HCT116 (cell line): ENCODE measurements around the gene XPC.

Experiments
- EZH2 ChIP-seq: fragments of 200-600 bp; sonication (generic); IDR thresholded peaks from 2 replicates; pipeline ENCODE4 v1.6.1; 2017; ENCODE audit warnings: antibody characterized with exemption, mixed run types
- EZH2phosphoT487 ChIP-seq: fragments of 200-600 bp; IDR thresholded peaks from 2 replicates; pipeline ENCODE4 v1.6.1; 2018; ENCODE audit warnings: antibody characterized with exemption, borderline replicate concordance
- FOSL1 ChIP-seq: IDR thresholded peaks from 2 replicates; pipeline ENCODE4 v1.6.1; 2012; ENCODE audit warnings: low read depth
- JUND ChIP-seq: IDR thresholded peaks from 2 replicates; pipeline ENCODE4 v1.6.1; 2012
- POLR2A ChIP-seq: IDR thresholded peaks from 2 replicates; pipeline ENCODE4 v1.7.0; 2011; ENCODE audit warnings: borderline replicate concordance; ENCODE audit not compliant: insufficient read depth, insufficient read length; ENCODE audit errors: extremely low read depth
- SP1 ChIP-seq: IDR thresholded peaks from 2 replicates; pipeline ENCODE4 v1.6.1; 2012; ENCODE audit warnings: low read depth
- TCF7L2 ChIP-seq: IDR thresholded peaks from 2 replicates; pipeline ENCODE4 v1.7.0; 2011; ENCODE audit warnings: borderline replicate concordance, inconsistent platforms; ENCODE audit not compliant: insufficient read depth, insufficient read length; ENCODE audit errors: extremely low read depth
- TF ChIP-seq, protein P1 (sequence below), 3 experiments: fragments of 200-600 bp in 1 of 3; sonication (generic) in 1 of 3; IDR thresholded peaks in 2 of 3; conservative IDR thresholded peaks in 1 of 3; 2 replicates each; pipeline ENCODE4 v1.5.1; 2012 to 2017; ENCODE audit warnings: low read depth in 2 of 3, low read length in 2 of 3, antibody characterized with exemption in 1 of 3, borderline replicate concordance in 1 of 3, control low read depth in 1 of 3, mild to moderate bottlenecking in 1 of 3, mixed read lengths in 1 of 3, mixed run types in 1 of 3, moderate library complexity in 1 of 3; ENCODE audit not compliant: insufficient read depth in 1 of 3

DNA sequence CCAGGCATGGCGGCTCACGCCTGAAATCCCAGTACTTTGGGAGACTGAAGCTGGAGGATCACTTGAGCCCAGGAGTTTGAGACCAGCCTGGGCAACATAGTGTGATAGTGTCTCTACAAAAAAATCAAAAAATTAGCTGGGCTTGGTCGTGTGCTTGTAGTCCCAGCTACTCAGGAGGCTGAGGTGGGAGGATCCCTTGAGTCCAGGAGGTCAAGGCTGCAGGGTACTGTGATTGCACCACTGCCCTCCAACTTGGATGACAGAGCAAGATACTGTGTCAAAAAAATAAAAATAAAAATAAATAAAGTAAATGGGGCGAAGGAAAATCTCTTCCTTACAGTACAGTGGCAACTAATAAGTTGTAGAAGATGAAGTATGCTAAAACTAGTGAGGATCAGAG lies 29.8 kb upstream of the XPC start:
- TF ChIP-seq, protein P1, sequence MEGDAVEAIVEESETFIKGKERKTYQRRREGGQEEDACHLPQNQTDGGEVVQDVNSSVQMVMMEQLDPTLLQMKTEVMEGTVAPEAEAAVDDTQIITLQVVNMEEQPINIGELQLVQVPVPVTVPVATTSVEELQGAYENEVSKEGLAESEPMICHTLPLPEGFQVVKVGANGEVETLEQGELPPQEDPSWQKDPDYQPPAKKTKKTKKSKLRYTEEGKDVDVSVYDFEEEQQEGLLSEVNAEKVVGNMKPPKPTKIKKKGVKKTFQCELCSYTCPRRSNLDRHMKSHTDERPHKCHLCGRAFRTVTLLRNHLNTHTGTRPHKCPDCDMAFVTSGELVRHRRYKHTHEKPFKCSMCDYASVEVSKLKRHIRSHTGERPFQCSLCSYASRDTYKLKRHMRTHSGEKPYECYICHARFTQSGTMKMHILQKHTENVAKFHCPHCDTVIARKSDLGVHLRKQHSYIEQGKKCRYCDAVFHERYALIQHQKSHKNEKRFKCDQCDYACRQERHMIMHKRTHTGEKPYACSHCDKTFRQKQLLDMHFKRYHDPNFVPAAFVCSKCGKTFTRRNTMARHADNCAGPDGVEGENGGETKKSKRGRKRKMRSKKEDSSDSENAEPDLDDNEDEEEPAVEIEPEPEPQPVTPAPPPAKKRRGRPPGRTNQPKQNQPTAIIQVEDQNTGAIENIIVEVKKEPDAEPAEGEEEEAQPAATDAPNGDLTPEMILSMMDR (IDR thresholded peaks at IDR 0.05 in 2 of 3, conservative IDR thresholded peaks at IDR 0.05 in 1 of 3; ENCODE audit: borderline replicate concordance in 1 of 3, insufficient read depth in 1 of 3, low read depth in 2 of 3, low read length in 2 of 3): no peak
- TF ChIP-seq SP1: no peak
- TF ChIP-seq JUND: no peak
- TF ChIP-seq POLR2A: no peak
- no peak for TF ChIP-seq FOSL1
- no peak for TF ChIP-seq EZH2
- no peak for TF ChIP-seq EZH2phosphoT487
- TF ChIP-seq TCF7L2: no peak
